B cell (primary cell): ENCODE measurements around the gene LYRM1. TPM values are rescaled to one million over a fixed set of nuclear protein-coding genes. Genes with fewer than 3 reads are reported as not detected.

Source experiments
- ATAC-seq: fragments of 200-7000 bp; cut with Tn5 transposase; one replicate; pipeline ENCODE4 v1.10.0; 2021; ENCODE audit warnings: low read depth, mild to moderate bottlenecking, moderate number of reproducible peaks, moderate library complexity
- CTCF ChIA-PET: fragments of 350-600 bp; sonication (Branson Sonifier 250); formaldehyde crosslinking; loops from one replicate; lab custom pipeline; 2021; ENCODE audit warnings: antibody characterized with exemption, inconsistent platforms; lab: Charles Lee
- POLR2A ChIA-PET: fragments of 350-600 bp; sonication (Branson Sonifier 250); formaldehyde crosslinking; loops from one replicate; lab custom pipeline; 2021; ENCODE audit warnings: antibody characterized with exemption; lab: Charles Lee
- DNase-seq: peaks from one replicate; pipeline ENCODE4 v3.0.0; 2013
- H2AFZ ChIP-seq: 2 replicates; pipeline ENCODE4 v1.6.1; 2012; ENCODE audit warnings: mild to moderate bottlenecking, low read depth, low read length; ENCODE audit not compliant: insufficient read depth, poor library complexity, severe bottlenecking
- H3K27ac ChIP-seq, 2 donors: 1 replicate in 1 of 2; 2 replicates in 1 of 2; pipeline ENCODE4 v1.5.1; 2012 to 2013; ENCODE audit warnings: low read length in 2 of 2, mild to moderate bottlenecking in 2 of 2, moderate library complexity in 1 of 2
- H3K27me3 ChIP-seq, 4 experiments: fragments of 200-600 bp in 1 of 4; sonication (generic) in 1 of 4; replicated peaks in 1 of 4; 1 replicate in 2 of 4; 2 replicates in 2 of 4; pipeline versions ENCODE4 v1.6.1 to v1.7.0; 2013 to 2016; ENCODE audit warnings: low read length in 3 of 4, mild to moderate bottlenecking in 2 of 4, mixed read lengths in 1 of 4, moderate library complexity in 1 of 4; ENCODE audit not compliant: insufficient read depth in 4 of 4, control insufficient read depth in 3 of 4; ENCODE audit errors: control extremely low read depth in 1 of 4
- H3K36me3 ChIP-seq, 2 experiments: replicated peaks in 1 of 2; 1 replicate in 1 of 2; 2 replicates in 1 of 2; pipeline versions ENCODE4 v1.6.1 to v1.7.1; 2013; ENCODE audit warnings: low read length in 1 of 2; ENCODE audit not compliant: insufficient read depth in 2 of 2, control insufficient read depth in 1 of 2; ENCODE audit errors: control extremely low read depth in 1 of 2, extremely low read depth in 1 of 2
- H3K4me1 ChIP-seq, 2 donors: fragments of 200-600 bp in 1 of 2; sonication (generic) in 1 of 2; 1 replicate in 1 of 2; 2 replicates in 1 of 2; pipeline versions ENCODE4 v1.5.1 to v1.6.1; 2013 to 2017; ENCODE audit warnings: low read length in 2 of 2; ENCODE audit not compliant: control insufficient read depth in 2 of 2, insufficient read depth in 2 of 2
- H3K4me2 ChIP-seq: replicated peaks from 2 replicates; pipeline ENCODE3; 2012; ENCODE audit warnings: mild to moderate bottlenecking, low read depth, low read length; ENCODE audit not compliant: poor library complexity, severe bottlenecking
- H3K4me3 ChIP-seq, 5 experiments: fragments of 200-600 bp in 1 of 5; sonication (generic) in 1 of 5; 1 replicate in 3 of 5; 2 replicates in 2 of 5; pipeline versions ENCODE4 v1.5.1 to v1.7.0; 2011 to 2016; ENCODE audit warnings: low read length in 4 of 5, mild to moderate bottlenecking in 4 of 5, low read depth in 2 of 5, control low read depth in 1 of 5, moderate library complexity in 1 of 5; ENCODE audit not compliant: insufficient read depth in 1 of 5; ENCODE audit errors: control extremely low read depth in 1 of 5, extremely low read depth in 1 of 5
- H3K79me2 ChIP-seq: fragments of 200-600 bp; sonication (generic); one replicate; pipeline ENCODE4 v1.6.0; 2016; ENCODE audit warnings: low read length; ENCODE audit not compliant: control insufficient read depth, insufficient read depth
- H3K9ac ChIP-seq: fragments of 200-600 bp; sonication (generic); 2 replicates; pipeline ENCODE4 v1.6.1; 2017; ENCODE audit warnings: mild to moderate bottlenecking, low read length, moderate library complexity
- H3K9me3 ChIP-seq, 3 donors: one replicate each; pipeline versions ENCODE4 v1.6.1 to v1.7.1; 2013; ENCODE audit warnings: low read length in 2 of 3; ENCODE audit not compliant: control insufficient read depth in 2 of 3, insufficient read depth in 1 of 3; ENCODE audit errors: control extremely low read depth in 1 of 3
- H4K20me1 ChIP-seq: 2 replicates; pipeline ENCODE4 v1.6.0; 2012; ENCODE audit warnings: mild to moderate bottlenecking, low read length; ENCODE audit not compliant: insufficient read depth, control insufficient read depth, poor library complexity, severe bottlenecking
- H3K27ac Mint-ChIP-seq: one replicate; pipeline ENCODE4 v1.8.0; 2021; ENCODE audit warnings: mixed read lengths
- H3K27me3 Mint-ChIP-seq: one replicate; pipeline ENCODE4 v1.8.0; 2021; ENCODE audit warnings: mixed read lengths
- H3K4me1 Mint-ChIP-seq: one replicate; pipeline ENCODE4 v1.8.0; 2021; ENCODE audit warnings: mixed read lengths
- H3K4me3 Mint-ChIP-seq: one replicate; pipeline ENCODE4 v1.8.0; 2021; ENCODE audit warnings: mixed read lengths
- H3K9me3 Mint-ChIP-seq: one replicate; pipeline ENCODE4 v1.8.0; 2022; ENCODE audit warnings: mixed read lengths; ENCODE audit not compliant: insufficient read depth
- CTCF ChIP-seq: fragments of 200-600 bp; IDR thresholded peaks from one replicate; pipeline ENCODE4 v1.8.0; 2022; ENCODE audit warnings: antibody characterized with exemption, mild to moderate bottlenecking
- EZH2 ChIP-seq: IDR thresholded peaks from 2 replicates; pipeline ENCODE4 v1.6.1; 2012; ENCODE audit warnings: borderline replicate concordance, low read depth, mild to moderate bottlenecking, moderate library complexity, low read length; ENCODE audit not compliant: insufficient read depth, poor library complexity, severe bottlenecking
- WGBS: methylation state at CpG from one replicate; pipeline ENCODE4 v1.1.5; 2013; ENCODE audit warnings: missing lambda C conversion rate; ENCODE audit not compliant: insufficient coverage; 5-methylcytosine and 5-hydroxymethylcytosine counted together
- intact Hi-C: fragments of 100-400 bp; cut with micrococcal nuclease; formaldehyde crosslinking; loops from one replicate; pipeline ENCODE4 v1.10.0; 2022
- polyA plus RNA-seq: library from polyadenylated mRNA; depleted of rRNA; stranded (reverse); fragments of >200 nt; gene quantifications from 2 replicates; pipeline ENCODE4 v1.2.3, GENCODE V29; 2012
- total RNA-seq, 2 donors: library from RNA; stranded (reverse); fragments of 120-200 nt in 1 of 2; gene quantifications; 1 replicate in 1 of 2; 2 replicates in 1 of 2; pipeline versions ENCODE4 v1.2.3 to v1.2.4, GENCODE V29; 2013 to 2022

The LYRM1 gene
- total and polyA plus RNA-seq, 2 donors (not counting 1 experiment from before 2014, with no cell fraction given): 20.0 to 21.8 TPM

DNA sequence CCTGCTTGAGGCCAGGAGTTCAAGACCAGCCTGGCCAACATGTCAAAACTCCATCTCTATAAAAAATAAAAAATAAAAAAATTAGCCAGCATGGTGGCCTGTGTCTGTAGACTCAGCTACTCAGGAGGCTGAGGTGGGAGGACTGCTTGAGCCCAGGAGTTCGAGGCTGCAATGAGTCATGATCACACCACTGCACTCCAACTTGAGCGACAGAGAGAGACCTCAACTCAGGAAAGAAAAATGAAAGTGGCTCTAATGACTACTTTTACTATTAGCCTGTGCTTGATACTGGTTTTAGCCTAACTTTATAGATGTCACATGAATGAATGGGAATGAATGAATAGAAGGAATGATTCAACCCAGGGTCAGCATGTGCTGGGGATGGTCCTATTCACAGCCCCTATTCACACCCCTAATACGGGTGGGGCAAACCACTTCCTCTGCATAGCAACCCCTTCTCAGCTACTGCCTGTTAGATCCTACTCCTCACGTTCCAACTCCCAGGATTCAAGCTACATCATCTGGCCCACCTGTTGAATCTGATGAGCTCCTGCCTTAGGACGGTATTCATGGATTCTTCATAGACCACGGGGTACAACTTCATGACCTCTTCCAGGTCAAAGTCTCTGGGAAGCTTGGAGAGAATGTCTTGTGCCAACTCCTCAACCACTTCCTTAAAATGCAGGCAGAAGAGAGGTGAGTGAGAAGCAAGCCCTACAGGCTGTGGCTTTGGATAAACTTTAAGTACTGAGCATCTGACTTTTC, 40.5 kb downstream of the LYRM1 start:
- CTCF ChIA-PET: interaction anchor here (0.7 to 1.1 kb wide), 2 partner anchors 90 to 142 kb away, joined by 3 to 4 read pairs; no protein-coding TSS in a partner anchor

More for the DNA sequence above, 40.5 kb downstream of the LYRM1 start:
- Histone ChIP-seq H3K4me3 (no peak overlapping the region), H3K9ac (no peak overlapping the region), H3K79me2 (no peaks in the 10 kb centered on the region), H3K36me3 (no peaks in the 10 kb centered on the region), H3K4me2 (no peak overlapping the region), H4K20me1 (no peaks in the 10 kb centered on the region), H3K27ac (no peak overlapping the region), H3K9me3 (no peaks in the 10 kb centered on the region), H3K4me1 (no peaks in the 10 kb centered on the region), H2AFZ (no peak overlapping the region), H3K27me3 (no peaks in the 10 kb centered on the region)
- WGBS: 30% methylated on average over 2 of the region's 6 CpGs
- ATAC-seq (no peak), DNase-seq (no peak)
- H3K27ac Mint-ChIP-seq: no peak overlapping the region
- no peak for TF ChIP-seq EZH2
- TF ChIP-seq CTCF: no peak
- intact Hi-C loops: no loop called here
- no peaks in the 10 kb centered on the region for H3K27me3 Mint-ChIP-seq
- POLR2A ChIA-PET: no interaction called here
- no peaks in the 10 kb centered on the region for H3K9me3 Mint-ChIP-seq
- H3K4me1 Mint-ChIP-seq: peaks cover 4% of the 10 kb centered on the region
- no peak overlapping the region for H3K4me3 Mint-ChIP-seq
